ENCODE measurements around the gene MGRN1.

DNA sequence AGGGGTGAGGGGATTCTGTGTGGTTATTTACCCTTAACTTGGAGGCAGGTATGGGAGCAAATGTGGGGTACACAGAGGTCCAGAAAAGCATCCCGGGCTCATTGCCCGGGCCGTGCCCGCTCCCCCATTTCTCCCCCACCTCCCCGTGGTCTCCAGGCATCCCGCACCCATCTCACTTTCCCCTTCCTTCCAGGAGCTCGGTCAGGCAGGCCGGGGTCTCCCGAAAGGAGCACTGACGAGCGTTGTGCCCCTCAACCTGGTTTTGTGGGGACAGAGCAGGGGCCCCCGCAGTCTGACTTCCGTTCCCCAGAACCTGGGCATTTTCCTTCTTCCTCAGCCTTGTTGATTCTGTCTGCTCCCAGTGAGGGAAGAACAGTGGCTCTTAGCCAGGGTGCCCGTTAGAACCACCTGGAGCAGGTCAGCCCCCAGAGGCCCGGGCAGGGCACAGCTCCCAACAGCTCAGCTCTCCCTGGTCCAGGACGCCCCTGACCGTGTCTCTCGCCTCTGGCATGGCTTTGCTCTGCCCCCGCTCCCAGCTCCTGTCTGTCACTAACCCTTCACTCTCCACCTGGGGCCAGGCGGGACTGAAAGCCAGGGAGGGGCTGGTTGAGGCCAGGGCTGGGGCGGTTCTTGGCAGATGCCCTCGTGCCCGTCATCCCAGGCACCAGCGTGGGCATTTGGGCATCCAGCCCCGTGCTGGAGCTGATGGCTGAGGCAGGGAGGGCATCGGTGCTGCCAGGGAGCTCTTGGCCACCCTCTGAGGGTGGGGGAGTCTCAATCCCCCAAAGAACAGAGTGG lies 56.2 kb downstream of the MGRN1 start:
- TF ChIP-seq POLR2A (IDR thresholded peaks at IDR 0.05) (no peak), CTCF (IDR thresholded peaks at IDR 0.05) (no peak)
